COLO668 (cell line): ENCODE measurements around the gene HOXD8.

Experiments
- DNase-seq: peaks from one replicate; lab custom pipeline; 2025; ENCODE audit not compliant: unreplicated experiment; lab: John Stamatoyannopoulos, UW

Gene HOXD8

DNA sequence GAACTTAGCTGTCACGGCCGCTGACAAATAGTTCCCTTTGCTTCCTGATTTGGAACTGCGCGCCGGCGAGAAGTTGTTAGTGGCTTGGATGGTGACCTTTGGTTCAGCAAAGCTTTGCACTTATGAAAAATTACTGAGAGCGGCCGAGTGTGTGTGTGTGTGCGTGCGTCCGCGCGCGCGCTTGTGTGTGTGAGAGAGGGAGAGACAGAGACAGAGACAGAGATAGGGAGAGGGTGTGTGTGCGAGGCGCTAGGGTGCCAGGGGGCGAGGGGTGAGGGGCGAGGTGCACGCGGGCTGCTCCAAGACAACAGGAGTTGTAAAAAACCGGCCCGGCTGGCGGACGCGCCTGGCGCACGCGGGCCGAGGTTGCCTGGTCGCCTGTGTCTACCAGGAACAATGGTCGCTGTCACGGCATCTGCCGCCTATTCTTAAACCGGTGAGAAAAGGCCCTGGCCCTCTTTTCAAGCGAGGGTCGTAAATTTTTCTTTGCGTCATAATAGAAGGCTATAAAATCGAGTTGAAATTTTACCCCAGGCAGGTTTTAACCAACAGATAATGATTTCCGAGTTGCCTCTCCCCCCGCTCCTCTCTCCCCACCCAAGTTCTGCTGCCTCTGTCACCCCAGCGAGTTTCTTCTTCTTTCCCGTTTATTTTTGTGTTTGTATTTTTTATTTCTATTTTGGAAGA, 28.1 kb downstream of the HOXD8 start:
- peak; percentile 86 for DNase-seq

DNA sequence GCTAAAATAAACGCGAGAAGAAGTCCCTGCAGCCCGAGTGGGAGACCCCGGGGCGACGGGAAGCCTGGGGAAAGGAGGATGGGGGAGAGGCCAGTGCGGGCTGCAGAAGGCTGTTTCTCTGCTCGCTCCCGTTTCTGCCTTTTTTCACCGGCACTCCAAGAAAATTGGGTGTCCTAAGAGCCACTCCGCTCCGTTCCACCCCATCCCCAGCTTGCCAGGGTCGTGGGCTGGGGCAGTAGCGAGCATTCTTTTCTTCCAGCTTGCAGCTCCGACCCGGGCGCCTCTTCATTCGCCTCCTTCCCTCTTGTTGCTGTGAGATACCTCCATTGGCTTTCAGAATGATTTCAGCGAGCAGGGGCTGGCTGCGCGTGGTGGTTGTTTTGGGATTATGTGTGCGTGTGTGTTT, 28.7 kb downstream of the HOXD8 start:
- peak; percentile 69 for DNase-seq

DNA sequence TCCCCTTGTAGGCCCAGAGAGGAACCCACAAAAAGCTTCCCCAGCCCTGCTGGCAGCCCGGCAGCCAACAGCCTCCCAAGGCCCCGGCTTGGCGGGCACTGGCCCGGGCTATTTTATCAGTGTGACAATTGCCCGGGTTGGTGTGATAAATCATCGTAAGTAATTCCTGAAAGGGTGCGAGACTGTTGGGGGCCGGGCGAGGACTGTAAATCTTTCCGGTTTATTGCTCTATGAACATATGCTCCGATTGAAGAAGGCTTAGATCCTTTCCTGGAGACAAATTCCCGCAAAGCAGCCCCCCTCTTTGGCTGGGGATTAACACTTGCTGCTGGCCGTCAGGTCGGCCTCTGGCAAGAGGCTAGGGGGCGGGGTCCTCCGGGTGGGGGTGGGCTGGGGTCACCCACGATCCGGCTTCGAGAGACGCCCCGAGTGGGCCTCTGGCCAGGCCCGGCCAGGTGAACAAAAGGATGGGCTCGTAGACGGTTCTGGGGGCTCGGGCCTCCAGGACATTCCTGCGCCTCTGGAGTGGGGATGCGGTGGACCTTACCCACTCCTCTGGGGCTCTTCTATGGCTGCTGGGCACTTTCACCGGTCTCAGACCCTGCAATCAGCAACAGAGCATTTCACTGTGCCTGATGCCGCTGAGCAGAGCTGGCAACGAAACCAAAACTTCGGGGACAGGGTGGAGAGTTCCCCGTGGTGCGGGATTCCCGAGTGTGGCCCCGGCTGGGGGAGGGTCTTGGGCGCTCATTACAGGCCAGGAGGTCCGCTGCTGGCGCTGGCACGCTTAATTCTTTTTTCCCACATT, 29.6 kb downstream of the HOXD8 start:
- DNase-seq: peak; percentile 46

DNA sequence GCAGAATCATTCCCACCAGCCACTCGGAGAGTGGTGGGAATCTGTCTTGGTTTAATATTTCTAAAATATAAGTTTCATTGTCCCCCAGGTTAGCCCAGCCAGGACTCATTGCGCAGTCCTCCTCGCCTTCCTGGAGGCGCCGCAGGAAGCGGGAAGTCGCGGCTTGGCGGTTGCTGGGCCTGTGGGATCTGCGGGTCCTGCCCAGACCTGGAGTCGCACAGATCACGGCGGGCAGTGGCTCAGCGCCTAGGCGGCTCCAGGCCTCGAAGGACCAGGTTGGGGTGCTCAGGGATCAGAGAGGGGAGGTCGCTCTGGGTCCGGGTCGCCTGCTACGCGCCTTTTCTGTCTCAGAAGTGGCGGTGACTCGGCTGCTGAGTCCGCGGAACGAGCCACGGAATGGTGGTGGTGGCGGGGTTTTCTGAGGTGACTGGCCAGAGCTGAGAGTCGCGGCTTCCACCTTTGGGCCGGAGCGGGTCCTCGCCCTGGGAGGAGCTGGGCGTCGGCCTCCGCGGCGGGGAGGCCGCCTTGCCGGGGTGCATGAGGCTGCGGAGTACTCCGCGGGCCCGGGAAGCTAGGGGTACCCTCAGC, 30.3 kb downstream of the HOXD8 start:
- DNase-seq: no peak

DNA sequence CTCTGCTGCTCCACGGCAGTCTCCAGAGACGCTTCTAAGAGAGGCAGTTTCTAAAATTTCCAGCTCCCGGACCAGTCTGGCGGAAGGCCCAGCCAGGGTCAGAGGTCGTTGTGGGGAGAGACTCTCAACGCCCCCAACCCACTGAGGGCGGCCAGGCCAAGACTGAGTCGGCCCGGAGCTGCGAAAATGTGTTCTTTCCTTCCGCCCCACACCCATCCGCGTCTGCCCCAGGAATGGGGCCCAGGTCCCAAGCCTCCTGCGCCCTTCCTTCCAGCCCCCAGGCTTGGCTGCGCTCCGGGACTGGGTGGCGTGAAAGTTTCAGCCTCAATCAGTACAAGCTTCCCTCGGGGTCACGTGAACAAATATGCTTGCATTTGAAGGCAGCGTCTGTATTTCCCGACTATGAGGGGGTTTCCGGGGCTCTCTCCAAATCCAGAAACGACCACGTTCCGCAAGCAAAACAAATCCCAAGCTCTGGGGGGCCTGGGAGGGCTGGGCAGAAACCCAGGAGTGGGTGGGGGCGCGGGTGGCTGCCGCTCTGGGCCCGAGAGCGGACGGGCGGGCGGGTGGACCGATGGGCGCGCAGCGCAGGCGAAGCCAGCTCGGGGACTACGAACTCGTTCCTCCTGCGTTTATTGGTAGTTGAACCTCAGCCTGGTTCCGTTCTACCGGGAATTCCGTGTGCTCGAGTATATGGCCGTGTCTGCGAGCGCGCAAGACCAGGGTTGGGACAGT, 30.9 kb downstream of the HOXD8 start:
- no peak for DNase-seq

DNA sequence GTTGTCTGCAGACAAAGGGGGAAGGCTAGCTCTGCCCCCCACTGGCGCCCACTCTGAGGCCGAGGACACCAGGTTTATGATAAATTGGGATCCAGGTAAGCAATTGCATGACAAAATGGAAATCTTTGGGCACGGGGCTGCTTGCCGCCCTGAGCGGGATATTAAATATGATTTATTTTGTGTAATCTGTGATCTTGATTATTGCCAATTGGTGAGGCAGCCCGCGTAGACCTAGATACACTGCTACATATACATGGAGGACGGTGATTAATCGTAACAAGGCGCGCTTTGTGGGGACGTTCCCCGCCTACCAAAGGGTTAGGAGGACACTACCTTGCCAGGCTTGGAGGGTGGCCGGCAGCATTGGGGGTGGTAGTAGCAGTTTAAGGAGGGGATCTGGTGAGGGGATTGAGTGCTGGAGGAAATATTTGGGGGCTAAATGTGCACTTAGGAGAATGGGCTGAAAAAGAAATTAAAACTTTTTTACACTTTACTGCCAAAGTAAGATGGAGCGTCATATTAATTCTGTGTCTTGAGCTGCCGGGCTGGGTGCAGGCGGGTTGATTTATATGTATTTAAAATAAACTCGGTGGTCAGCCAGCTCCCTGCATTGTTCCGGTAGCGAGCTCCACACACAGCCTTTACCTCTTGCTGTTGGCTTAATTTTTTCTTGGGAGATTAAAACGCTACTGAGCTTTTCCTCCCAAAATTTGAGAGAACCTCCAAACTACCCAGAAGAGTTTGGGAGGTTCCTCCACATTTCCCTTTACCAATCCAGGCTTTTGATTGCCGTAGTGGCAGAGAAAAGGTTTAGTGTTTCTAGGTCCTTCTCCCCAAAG, 31.7 kb downstream of the HOXD8 start:
- DNase-seq: no peak

DNA sequence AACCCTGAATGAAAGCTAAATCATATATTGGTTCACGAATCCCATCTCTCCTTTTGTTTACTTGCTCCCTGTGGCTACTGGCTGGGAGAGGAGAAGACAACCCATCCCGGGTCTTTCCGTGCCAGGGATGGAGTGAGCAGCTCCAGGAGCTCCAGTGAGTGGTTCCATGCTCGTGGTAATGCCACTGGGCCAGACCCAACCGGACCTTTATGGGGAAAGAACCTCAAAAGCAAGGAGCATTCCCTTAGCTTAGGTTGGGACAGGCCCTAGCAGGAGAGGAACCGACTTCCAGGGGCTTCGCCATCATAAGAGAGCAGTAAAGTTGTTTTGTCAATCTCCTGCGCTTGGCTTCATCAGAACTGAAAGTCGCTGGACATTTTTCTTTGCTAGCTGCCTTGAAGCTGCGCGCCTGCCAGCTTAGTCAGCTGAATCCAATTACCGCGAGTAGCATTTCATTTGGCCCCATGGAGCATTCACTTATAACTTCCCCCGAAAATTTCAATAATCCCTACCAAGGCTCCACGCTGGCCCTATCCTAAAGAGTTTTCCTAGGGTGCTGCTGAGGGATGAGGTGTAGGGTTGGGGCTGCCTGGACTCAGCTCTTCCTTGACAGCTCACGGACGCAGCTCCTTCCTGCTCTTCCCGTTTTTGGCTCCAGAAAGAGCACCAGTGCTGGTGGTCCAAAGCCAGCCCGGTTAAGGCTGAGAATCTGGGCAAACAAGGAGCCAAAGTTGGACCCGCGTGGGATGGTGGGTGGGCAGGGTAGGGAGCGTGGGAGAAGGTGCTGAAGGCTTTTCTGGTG, 32.5 kb downstream of the HOXD8 start:
- no peak for DNase-seq

DNA sequence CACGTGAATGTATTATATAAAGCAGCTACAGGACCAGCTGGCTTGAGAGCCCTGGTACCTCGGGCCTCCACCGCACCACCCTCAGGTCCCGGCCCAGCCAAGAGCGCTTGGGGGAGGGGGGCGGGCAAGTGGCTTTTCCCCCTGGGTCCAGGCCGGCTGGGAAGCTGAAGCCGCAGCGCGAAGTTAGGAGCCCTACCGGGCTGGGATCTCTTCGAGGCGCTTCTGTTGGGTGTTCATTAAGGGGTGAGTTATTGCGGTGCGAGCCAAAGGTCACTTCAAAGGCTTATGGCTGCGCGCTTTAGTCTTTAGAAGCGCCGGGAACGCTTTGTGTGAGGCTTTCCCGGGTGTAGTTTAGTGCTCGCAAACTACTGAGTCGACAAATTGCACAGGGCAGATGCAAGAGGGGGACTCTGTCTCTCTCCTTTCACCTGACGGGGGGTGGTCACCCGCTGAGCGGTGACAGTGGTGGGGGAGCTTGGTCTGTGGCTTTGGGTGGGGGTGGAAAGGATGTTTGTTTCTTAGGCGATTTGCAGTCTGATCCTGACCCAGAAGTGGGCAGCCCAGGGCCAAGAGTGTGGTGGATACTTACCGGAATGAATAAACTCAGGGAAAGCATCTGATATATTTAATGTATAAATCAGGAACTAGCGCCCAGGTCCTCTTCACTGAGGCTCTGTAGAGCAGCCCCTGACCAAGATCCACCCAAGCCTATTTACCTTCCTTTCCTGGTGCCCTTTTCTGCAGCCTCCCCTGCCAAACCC, 33.6 kb downstream of the HOXD8 start:
- no peak for DNase-seq

DNA sequence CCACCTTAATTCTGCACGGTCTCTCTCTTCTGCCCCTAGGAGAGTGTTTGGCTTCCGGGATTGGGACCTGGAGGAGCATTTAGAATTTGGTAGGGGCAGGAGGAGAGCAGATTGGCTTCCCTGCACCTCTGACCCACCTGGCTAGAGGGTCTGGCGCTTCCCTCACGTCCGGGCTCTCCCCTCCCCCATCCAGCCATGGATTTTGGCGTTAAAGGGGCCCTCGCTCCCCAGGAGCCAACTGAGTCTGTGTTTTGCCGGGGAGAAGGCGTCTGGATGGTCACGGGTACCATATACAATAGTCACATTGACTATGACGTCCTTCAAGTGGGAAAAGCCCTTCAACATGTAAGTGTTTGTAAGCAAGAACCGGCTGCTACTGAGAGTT, 34.2 kb downstream of the HOXD8 start:
- DNase-seq: no peak

DNA sequence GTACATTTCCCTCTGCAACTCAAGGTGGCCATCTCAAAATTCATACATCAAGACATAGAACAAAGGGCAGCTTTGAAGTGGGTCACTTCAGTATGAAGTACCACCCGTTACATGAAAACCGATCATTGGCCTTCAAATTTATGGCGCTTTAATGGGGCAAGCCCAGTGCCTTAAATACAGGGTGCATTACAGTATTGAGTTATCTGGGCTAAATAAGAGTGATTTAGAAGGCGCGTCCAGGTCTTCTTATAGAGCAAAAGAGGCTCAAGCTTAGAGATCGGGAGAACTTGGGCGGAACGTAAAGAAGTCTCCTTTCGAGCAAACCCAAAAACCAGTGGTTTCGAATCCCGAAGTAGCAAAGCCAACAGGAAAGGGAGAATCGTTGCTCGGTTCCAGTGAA, 34.7 kb downstream of the HOXD8 start:
- DNase-seq: no peak

DNA sequence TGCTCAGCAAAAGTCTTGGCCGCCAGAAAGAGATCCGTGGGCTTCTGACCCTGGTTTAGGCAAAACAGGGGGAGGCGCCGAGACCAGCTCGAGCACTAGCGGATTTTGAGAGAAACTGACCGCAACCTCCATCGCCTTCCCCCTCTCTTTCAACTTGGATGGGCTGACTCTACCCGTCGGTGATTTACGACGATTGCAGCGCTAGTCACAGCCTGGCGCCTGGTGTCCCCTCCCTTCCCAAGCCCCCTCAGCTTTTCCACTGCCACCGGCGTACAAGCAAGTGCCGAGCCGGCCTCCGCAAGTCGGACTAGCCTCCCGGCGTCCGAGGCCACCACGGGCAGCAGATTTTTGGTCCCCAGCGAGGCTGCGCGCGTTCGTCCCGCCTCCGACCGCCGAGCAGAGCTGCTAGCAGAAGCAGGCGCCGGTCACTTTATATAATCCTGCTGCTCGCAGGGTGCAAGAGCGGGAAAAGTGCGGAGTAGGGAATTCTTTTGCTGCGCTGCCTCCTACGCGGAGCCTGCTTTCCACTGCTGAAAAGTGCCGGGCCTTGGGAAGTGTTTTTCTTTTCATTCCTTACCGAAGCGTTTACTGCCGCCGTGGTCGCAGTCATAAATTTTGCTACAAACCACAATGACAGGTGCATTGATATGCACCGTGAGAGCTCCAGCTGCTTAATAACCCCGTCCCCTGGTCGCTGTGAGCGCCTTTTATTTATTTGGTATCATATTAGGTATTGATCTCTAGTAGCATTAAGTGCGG, 35.3 kb downstream of the HOXD8 start:
- no peak for DNase-seq

DNA sequence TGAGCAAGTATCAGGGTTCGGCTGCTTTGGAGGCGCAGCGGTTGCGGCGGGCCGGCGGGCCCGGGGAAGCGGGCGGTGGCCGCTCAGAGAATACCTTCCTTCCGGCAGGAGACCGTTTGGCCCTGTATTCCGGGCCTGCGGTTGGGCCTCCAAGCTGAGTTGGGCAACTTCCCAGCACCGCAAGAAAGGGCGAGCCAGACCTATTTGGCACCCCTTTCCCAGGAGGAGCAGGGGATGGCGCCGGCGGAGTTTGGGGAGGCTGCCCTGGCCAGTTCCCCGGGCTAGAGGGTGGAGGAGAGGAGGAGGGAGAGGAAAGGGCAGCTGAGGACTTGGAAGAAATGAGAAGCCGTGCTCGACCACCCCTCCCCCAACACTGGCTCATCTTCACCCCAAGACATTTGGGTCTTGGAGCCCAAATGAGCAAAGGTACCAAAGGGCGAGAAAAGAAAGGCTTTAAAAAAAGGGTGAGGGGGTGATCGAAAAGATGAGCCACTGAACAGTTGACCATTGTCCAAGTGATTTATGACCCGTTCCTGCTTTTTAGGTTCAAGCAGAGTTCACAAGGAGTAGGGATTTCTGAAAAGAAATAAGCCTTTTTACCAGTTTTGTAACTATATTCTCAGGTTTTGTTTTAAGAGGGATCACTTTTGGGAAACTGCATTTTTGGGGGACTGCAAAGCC, 36.0 kb downstream of the HOXD8 start:
- DNase-seq: no peak

DNA sequence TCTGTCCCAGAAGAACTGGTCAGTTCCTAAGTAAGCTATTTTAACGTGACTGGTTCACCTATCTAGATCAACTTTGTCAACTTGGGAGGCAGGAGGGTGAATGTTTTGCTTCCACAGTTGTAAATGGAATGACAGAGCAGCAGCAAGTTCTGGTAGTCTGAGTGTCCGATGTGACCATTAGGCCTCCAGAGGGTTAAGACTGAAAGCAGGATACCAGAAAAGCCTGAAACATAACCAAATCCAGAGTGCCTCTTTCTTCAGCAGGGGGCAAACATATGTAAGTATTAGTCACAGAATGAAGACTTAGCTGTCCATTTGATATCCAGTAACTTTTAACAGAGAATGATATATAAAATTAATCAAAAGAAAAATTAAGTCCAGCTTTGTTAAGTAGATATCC, 36.8 kb downstream of the HOXD8 start:
- DNase-seq: no peak

DNA sequence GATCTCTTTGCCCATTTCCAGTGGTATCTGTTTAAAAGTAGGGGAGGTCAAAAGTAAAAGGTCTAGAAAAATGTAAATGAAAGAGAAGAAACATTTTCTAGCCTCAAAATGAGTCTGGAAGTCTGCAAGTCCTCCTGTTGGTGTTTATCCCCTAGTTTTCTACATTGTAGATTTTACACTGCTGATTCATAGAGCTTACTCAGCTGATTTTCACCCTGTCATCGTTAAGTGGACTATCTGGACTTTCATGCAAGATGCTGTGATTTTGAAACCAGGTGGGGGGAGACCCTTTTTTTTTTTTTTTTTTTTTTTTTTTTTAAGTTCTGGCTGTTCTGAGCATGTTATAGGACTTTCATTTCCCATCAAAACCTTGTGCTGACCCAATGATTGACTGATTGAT, 37.9 kb downstream of the HOXD8 start:
- no peak for DNase-seq

DNA sequence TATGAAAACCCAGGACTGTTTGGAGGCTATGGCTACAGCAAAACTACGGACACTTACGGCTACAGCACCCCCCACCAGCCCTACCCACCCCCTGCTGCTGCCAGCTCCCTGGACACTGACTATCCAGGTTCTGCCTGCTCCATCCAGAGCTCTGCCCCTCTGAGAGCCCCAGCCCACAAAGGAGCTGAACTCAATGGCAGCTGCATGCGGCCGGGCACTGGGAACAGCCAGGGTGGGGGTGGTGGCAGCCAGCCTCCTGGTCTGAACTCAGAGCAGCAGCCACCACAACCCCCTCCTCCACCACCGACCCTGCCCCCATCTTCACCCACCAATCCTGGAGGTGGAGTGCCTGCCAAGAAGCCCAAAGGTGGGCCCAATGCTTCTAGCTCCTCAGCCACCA, 39.7 kb downstream of the HOXD8 start:
- DNase-seq: no peak

DNA sequence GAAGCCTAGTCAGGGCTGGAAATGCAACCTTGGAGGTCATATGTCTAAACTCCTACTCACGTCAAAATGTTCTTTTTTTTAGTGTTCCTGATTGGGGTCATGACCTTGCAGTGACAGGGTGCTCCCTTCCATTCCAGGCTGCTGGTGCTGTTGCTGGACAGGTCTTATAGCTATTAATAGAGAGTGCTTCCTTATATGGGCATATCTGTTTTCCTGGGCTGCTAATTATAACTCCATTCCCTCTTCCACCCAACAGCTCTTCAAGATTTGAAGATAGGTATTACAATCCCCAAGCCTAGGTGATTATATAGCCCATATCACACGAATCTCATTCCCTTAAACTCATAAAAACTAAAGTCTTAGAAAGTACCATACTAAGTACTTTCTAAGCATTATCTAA, 40.2 kb downstream of the HOXD8 start:
- no peak for DNase-seq

DNA sequence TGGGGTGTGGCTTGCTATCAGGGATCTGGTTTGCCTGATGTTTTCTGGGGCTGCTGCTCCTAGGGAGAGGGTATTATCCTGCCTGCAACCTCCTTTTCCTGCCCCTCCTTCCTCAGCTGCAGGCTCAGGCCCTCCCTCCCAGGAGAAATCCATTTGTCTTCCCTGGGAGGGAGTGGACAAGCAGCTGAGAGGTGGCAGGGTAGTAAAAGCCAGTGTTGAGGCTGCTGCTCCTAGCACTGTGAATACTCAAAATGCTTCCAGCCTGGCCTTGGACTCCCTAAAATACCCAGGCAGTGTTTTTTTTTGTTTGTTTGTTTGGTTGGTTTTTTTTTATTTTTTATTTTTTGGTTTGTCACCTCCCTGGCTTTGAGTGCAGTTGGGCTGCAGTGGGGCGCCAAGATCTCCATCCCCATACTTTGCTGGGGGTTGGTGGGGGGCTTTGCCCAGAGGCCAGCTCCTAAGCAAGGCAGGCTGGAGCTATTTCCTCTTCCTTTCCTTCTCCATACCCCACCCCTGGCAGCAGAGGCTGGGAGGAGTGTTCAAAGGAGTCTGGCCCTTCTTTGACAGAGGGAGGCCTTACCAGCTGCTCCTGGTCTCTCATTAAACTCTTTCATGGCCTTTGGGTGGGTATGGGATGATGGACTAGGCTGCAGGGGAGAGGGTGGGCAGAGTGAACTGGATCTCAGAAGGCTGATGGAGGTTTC, 41.2 kb downstream of the HOXD8 start:
- no peak for DNase-seq
